MCF 10A (cell line): Measurements from ENCODE around the gene ZWILCH. TPM values are rescaled to one million over a fixed set of nuclear protein-coding genes. Genes with fewer than 3 reads are reported as not detected.

Experiments
- BruUV-seq: library from RNA; stranded (reverse); fragments of 400-500 nt; replicated peaks from 2 replicates; lab custom pipeline; 2021; lab: Mats Ljungman, UMichigan
- CTCF ChIA-PET: fragments of 300-600 bp; sonication (Branson Sonifier 250); formaldehyde crosslinking; extraction: SDS; loops from one replicate; lab custom pipeline; 2021; ENCODE audit warnings: antibody characterized with exemption, inconsistent platforms; lab: Yijun Ruan, JAX
- POLR2A ChIA-PET: fragments of 300-600, 350-650 bp; sonication (Branson Sonifier 250); formaldehyde crosslinking; extraction: SDS; loops from one replicate; lab custom pipeline; 2020; ENCODE audit warnings: antibody characterized with exemption, inconsistent platforms; lab: Yijun Ruan, JAX
- DNase-seq: peaks from one replicate; pipeline ENCODE4 v3.0.0-alpha.2; 2018; ENCODE audit not compliant: unreplicated experiment
- H3K27ac Mint-ChIP-seq: one replicate; pipeline ENCODE4 v1.8.0; 2022; ENCODE audit warnings: mild to moderate bottlenecking, low read depth, mixed read lengths; ENCODE audit not compliant: unreplicated experiment
- H3K27me3 Mint-ChIP-seq: one replicate; pipeline ENCODE4 v1.8.0; 2022; ENCODE audit warnings: mixed read lengths; ENCODE audit not compliant: insufficient read depth, unreplicated experiment
- H3K36me3 Mint-ChIP-seq: one replicate; pipeline ENCODE4 v1.8.0; 2022; ENCODE audit warnings: mild to moderate bottlenecking, moderate library complexity, mixed read lengths; ENCODE audit not compliant: insufficient read depth, unreplicated experiment
- H3K4me1 Mint-ChIP-seq: one replicate; pipeline ENCODE4 v1.8.0; 2022; ENCODE audit warnings: mixed read lengths; ENCODE audit not compliant: insufficient read depth, unreplicated experiment
- H3K4me3 Mint-ChIP-seq: one replicate; pipeline ENCODE4 v1.8.0; 2022; ENCODE audit warnings: mild to moderate bottlenecking, moderate library complexity, mixed read lengths; ENCODE audit not compliant: unreplicated experiment
- H3K9me3 Mint-ChIP-seq: one replicate; pipeline ENCODE4 v1.8.0; 2022; ENCODE audit warnings: mixed read lengths; ENCODE audit not compliant: unreplicated experiment
- CTCF ChIP-seq: fragments of 200-600 bp; IDR thresholded peaks from one replicate; pipeline ENCODE4 v1.8.0; 2022; ENCODE audit warnings: antibody characterized with exemption, mild to moderate bottlenecking; ENCODE audit not compliant: unreplicated experiment
- intact Hi-C: fragments of 100-400 bp; cut with micrococcal nuclease; formaldehyde crosslinking; loops from 2 replicates; pipeline ENCODE4 v1.14.1; 2022
- total RNA-seq: library from RNA; stranded (reverse); gene quantifications from 2 replicates; pipeline ENCODE4 v1.2.3, GENCODE V29; 2022

Gene ZWILCH
- total RNA-seq, 1 experiment from 2014 or later = 27.4 TPM

- Mint-ChIP-seq H3K27me3 (no peaks in the 10 kb centered on the region), H3K27ac (no peak overlapping the region), H3K4me3 (no peak overlapping the region), H3K36me3 (no peaks in the 10 kb centered on the region), H3K4me1 (no peaks in the 10 kb centered on the region), H3K9me3 (no peaks in the 10 kb centered on the region)
- TF ChIP-seq CTCF = no peak
- POLR2A ChIA-PET = no interaction called here
- BruUV-seq = no TSS peak
- intact Hi-C loops = no loop called here
- DNase-seq = no peak
- CTCF ChIA-PET = interaction anchor here (1.4 kb wide), 1 partner anchor 9 kb away, joined by 4 read pairs; no protein-coding TSS in a partner anchor
Observed at GRCh38 chr15:66558271-66558670, 53.1 kb downstream of the ZWILCH start.

DNA sequence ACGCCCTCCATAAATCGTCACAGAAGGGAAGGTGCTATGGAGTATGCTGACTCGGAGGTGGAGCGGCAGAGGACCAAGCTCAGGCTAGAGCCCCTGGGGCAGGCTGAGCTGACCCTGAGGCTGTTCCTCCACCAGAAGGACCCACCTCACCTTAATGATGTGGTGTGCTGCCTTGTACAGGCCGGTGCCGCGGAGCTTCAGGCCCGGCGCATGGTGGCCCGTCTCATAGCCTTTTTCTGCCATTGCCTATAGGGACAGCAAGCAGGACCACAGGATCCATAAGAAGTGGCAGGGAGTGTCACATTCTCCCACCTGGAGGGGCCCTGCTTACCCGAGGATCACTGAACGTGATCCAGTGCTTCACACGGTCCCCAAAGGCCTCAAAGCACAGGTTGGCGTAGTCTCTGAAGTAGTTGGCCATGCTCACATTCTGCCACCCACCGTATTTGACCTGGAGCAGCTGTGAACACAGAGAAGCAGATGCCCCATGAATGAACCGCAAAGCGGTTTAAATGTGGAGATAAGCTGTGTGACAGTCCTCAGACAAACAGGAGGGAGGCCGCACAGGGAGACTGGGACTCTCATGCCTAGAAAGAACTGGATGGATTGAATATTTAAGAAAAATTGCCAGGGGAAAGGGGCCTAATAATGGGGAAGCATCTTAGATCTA lies 55.9 kb downstream of the ZWILCH start:
- Mint-ChIP-seq H3K27ac (no peak overlapping the region), H3K36me3 (no peaks in the 10 kb centered on the region), H3K27me3 (no peaks in the 10 kb centered on the region), H3K9me3 (no peaks in the 10 kb centered on the region), H3K4me1 (no peaks in the 10 kb centered on the region), H3K4me3 (no peak overlapping the region)
- ChIA-PET CTCF (interaction anchor here (1.6 kb wide), 1 partner anchor 11 kb away, joined by 3 read pairs; no protein-coding TSS in a partner anchor), POLR2A (interaction anchor here (1.3 kb wide), 1 partner anchor 10 kb away, joined by 4 read pairs; no protein-coding TSS in a partner anchor)
- intact Hi-C loops = no loop called here
- TF ChIP-seq CTCF = no peak
- no peak for DNase-seq
- BruUV-seq = no TSS peak

DNA sequence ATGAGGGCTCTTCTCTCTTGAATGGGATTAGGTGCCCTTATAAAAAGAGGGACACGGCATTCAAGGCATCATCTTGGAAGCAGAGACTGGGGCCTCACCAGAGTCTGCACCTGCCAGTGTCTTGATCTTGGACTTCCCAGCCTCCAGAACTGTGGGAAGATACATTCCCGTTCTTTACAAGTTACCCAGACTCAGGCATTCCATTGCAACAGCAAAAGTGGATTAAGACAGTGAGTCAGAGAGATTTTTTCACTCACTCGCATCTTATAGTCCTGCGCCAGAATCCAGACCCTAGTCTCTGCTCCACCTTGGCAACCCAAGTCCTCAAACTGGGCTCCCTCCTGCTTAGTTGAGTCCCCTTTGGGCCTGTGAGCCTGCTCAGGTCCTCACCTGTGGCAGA lies 58.0 kb downstream of the ZWILCH start:
- H3K27ac Mint-ChIP-seq = no peak overlapping the region
- no peak overlapping the region for H3K4me3 Mint-ChIP-seq
- TF ChIP-seq CTCF = no peak
- no peaks in the 10 kb centered on the region for H3K9me3 Mint-ChIP-seq
- intact Hi-C loops = no loop called here
- H3K27me3 Mint-ChIP-seq = no peaks in the 10 kb centered on the region
- H3K36me3 Mint-ChIP-seq = no peaks in the 10 kb centered on the region
- H3K4me1 Mint-ChIP-seq = peaks cover 12% of the 10 kb centered on the region
- CTCF ChIA-PET = no interaction called here
- BruUV-seq = no TSS peak
- DNase-seq = no peak
- POLR2A ChIA-PET = no interaction called here

- BruUV-seq = no TSS peak
- no peaks in the 10 kb centered on the region for H3K9me3 Mint-ChIP-seq
- no peak for TF ChIP-seq CTCF
- H3K4me3 Mint-ChIP-seq = no peak overlapping the region
- no peak overlapping the region for H3K27ac Mint-ChIP-seq
- ChIA-PET POLR2A (no interaction called here), CTCF (no interaction called here)
- H3K36me3 Mint-ChIP-seq = no peaks in the 10 kb centered on the region
- peaks cover 12% of the 10 kb centered on the region for H3K4me1 Mint-ChIP-seq
- intact Hi-C loops = no loop called here
- no peak for DNase-seq
- H3K27me3 Mint-ChIP-seq = no peaks in the 10 kb centered on the region
Observed at GRCh38 chr15:66563566-66564110, 58.5 kb downstream of the ZWILCH start.
